Measurements from ENCODE around the gene MPP3.

DNA sequence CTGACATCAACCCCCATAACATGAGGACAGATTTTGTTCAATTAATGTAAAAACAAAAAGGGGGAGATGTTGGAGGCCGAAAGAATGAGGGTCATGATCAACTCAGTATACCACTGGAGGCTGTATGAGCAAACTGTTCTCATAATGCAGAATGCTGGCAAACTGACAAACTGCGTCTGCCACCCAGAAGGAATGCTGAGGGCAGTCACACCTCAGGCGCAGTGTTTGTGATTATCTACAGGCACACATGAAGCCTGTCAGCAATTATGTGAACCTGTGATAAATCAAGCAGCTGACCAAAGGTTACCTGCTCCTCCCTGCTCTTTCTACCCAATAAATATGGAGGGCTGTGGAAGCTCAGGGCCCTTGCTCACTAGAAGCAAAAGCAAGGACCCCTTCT lies 41.3 kb upstream of the MPP3 start:
- TF ChIP-seq EZH2 (IDR thresholded peaks at IDR 0.05; ENCODE audit: low read length) (no peak), CTCF (optimal IDR thresholded peaks at IDR 0.05 in 1 of 3, IDR thresholded peaks at IDR 0.05 in 1 of 3, conservative IDR thresholded peaks at IDR 0.05 in 1 of 3; ENCODE audit: extremely low read depth in 1 of 3, insufficient read depth in 2 of 3, low read length in 3 of 3) (no peak)

Data from keratinocyte (primary cell).